Stimulated activated naive CD8-positive, alpha-beta T cell treated with anti-CD3 and anti-CD28 coated beads, Interleukin-15, Interleukin-2, amounts not matched to agents 100 ng/mL and 50 ng/mL, for 24 hours (primary cell): Measurements from ENCODE around the gene WDR59.
"Not testable (repeated sequence)": the region's sequence is repeated elsewhere in the genome, so short reads cannot be mapped to it uniquely, and the experiment has no call there.

Experiments used
- H3K27ac Mint-ChIP-seq: one replicate; pipeline ENCODE4 v1.8.0; 2021; ENCODE audit warnings: mild to moderate bottlenecking, mixed read lengths
- H3K27me3 Mint-ChIP-seq: one replicate; pipeline ENCODE4 v1.8.0; 2021; ENCODE audit warnings: mixed read lengths
- H3K36me3 Mint-ChIP-seq: one replicate; pipeline ENCODE4 v1.8.0; 2021; ENCODE audit warnings: low read depth, mixed read lengths
- H3K4me1 Mint-ChIP-seq: one replicate; pipeline ENCODE4 v1.8.0; 2021; ENCODE audit warnings: low read depth, mixed read lengths
- H3K4me3 Mint-ChIP-seq: one replicate; pipeline ENCODE4 v1.8.0; 2021; ENCODE audit warnings: mild to moderate bottlenecking, mixed read lengths
- H3K9me3 Mint-ChIP-seq: one replicate; pipeline ENCODE4 v1.8.0; 2021; ENCODE audit warnings: mixed read lengths

Gene WDR59

GRCh38 chr16:74922150-74923138 is 62.5 kb downstream of the WDR59 start:
- Mint-ChIP-seq H3K36me3 (peaks cover 71% of the 10 kb centered on the region), H3K4me3 (no peak overlapping the region), H3K27ac (no peak overlapping the region), H3K4me1 (no peaks in the 10 kb centered on the region), H3K9me3 (no peaks in the 10 kb centered on the region), H3K27me3 (no peaks in the 10 kb centered on the region)

- no peak overlapping the region for H3K4me3 Mint-ChIP-seq
- no peak overlapping the region for H3K27ac Mint-ChIP-seq
- H3K4me1 Mint-ChIP-seq, result no peaks in the 10 kb centered on the region
- no peaks in the 10 kb centered on the region for H3K27me3 Mint-ChIP-seq
- peaks cover 76% of the 10 kb centered on the region for H3K36me3 Mint-ChIP-seq
- peaks cover 2% of the 10 kb centered on the region for H3K9me3 Mint-ChIP-seq
These were observed 63.9 kb downstream of the WDR59 start for GRCh38 chr16:74921051-74921450.

- Mint-ChIP-seq H3K27ac (no peak overlapping the region), H3K4me1 (no peaks in the 10 kb centered on the region)
These were observed 75.3 kb downstream of the WDR59 start for GRCh38 chr16:74909665-74910064.

GRCh38 chr16:74908759-74909158 is 76.2 kb downstream of the WDR59 start:
- Mint-ChIP-seq H3K36me3 (peaks cover 78% of the 10 kb centered on the region), H3K9me3 (peaks cover 17% of the 10 kb centered on the region)
- H3K4me3 Mint-ChIP-seq, H3K27ac Mint-ChIP-seq, H3K4me1 Mint-ChIP-seq, H3K27me3 Mint-ChIP-seq: not testable (repeated sequence)

More at GRCh38 chr16:74909665-74910064, 75.3 kb downstream of the WDR59 start:
- Mint-ChIP-seq H3K9me3 (peaks cover 17% of the 10 kb centered on the region), H3K27me3 (no peaks in the 10 kb centered on the region), H3K36me3 (peaks cover 80% of the 10 kb centered on the region), H3K4me3 (no peak overlapping the region)

- no peaks in the 10 kb centered on the region for H3K4me1 Mint-ChIP-seq
- peaks cover 69% of the 10 kb centered on the region for H3K36me3 Mint-ChIP-seq
- H3K27ac Mint-ChIP-seq, result no peak overlapping the region
- peaks cover 9% of the 10 kb centered on the region for H3K9me3 Mint-ChIP-seq
- no peak overlapping the region for H3K4me3 Mint-ChIP-seq
- H3K27me3 Mint-ChIP-seq, result no peaks in the 10 kb centered on the region
These were observed 80.8 kb downstream of the WDR59 start for GRCh38 chr16:74903901-74904678.

- Mint-ChIP-seq H3K27ac (no peak overlapping the region), H3K27me3 (no peaks in the 10 kb centered on the region), H3K4me3 (no peak overlapping the region), H3K36me3 (peaks cover 65% of the 10 kb centered on the region), H3K4me1 (no peaks in the 10 kb centered on the region), H3K9me3 (peaks cover 9% of the 10 kb centered on the region)
These were observed 81.8 kb downstream of the WDR59 start for GRCh38 chr16:74903120-74903519.

- H3K27ac Mint-ChIP-seq, result no peak overlapping the region
- no peaks in the 10 kb centered on the region for H3K4me1 Mint-ChIP-seq
- H3K4me3 Mint-ChIP-seq, result no peak overlapping the region
- no peaks in the 10 kb centered on the region for H3K27me3 Mint-ChIP-seq
- H3K9me3 Mint-ChIP-seq, result peaks cover 2% of the 10 kb centered on the region
- peaks cover 62% of the 10 kb centered on the region for H3K36me3 Mint-ChIP-seq
These were observed 82.8 kb downstream of the WDR59 start for GRCh38 chr16:74902161-74902560.

GRCh38 chr16:74901606-74902005 is 83.3 kb downstream of the WDR59 start:
- H3K4me3 Mint-ChIP-seq, result no peak overlapping the region
- no peak overlapping the region for H3K27ac Mint-ChIP-seq
- no peaks in the 10 kb centered on the region for H3K9me3 Mint-ChIP-seq
- H3K27me3 Mint-ChIP-seq, result no peaks in the 10 kb centered on the region
- no peaks in the 10 kb centered on the region for H3K4me1 Mint-ChIP-seq
- H3K36me3 Mint-ChIP-seq, result peaks cover 62% of the 10 kb centered on the region

GRCh38 chr16:74899816-74900215 is 85.1 kb downstream of the WDR59 start:
- H3K27me3 Mint-ChIP-seq, result no peaks in the 10 kb centered on the region
- peaks cover 66% of the 10 kb centered on the region for H3K36me3 Mint-ChIP-seq
- no peaks in the 10 kb centered on the region for H3K4me1 Mint-ChIP-seq
- no peaks in the 10 kb centered on the region for H3K9me3 Mint-ChIP-seq
- H3K4me3 Mint-ChIP-seq, result no peak overlapping the region
- H3K27ac Mint-ChIP-seq, result no peak overlapping the region

GRCh38 chr16:74898659-74899058 is 86.3 kb downstream of the WDR59 start:
- no peak overlapping the region for H3K4me3 Mint-ChIP-seq
- H3K27me3 Mint-ChIP-seq, result no peaks in the 10 kb centered on the region
- no peaks in the 10 kb centered on the region for H3K9me3 Mint-ChIP-seq
- H3K4me1 Mint-ChIP-seq, result no peaks in the 10 kb centered on the region
- peaks cover 64% of the 10 kb centered on the region for H3K36me3 Mint-ChIP-seq
- no peak overlapping the region for H3K27ac Mint-ChIP-seq

- no peaks in the 10 kb centered on the region for H3K27me3 Mint-ChIP-seq
- peaks cover 70% of the 10 kb centered on the region for H3K36me3 Mint-ChIP-seq
- no peak overlapping the region for H3K27ac Mint-ChIP-seq
- no peak overlapping the region for H3K4me3 Mint-ChIP-seq
- H3K9me3 Mint-ChIP-seq, result no peaks in the 10 kb centered on the region
- no peaks in the 10 kb centered on the region for H3K4me1 Mint-ChIP-seq
These were observed 88.2 kb downstream of the WDR59 start for GRCh38 chr16:74896389-74897370.

- Mint-ChIP-seq H3K9me3 (no peaks in the 10 kb centered on the region), H3K4me3 (no peak overlapping the region), H3K27me3 (no peaks in the 10 kb centered on the region), H3K27ac (no peak overlapping the region), H3K36me3 (peaks cover 73% of the 10 kb centered on the region), H3K4me1 (no peaks in the 10 kb centered on the region)
These were observed 91.4 kb downstream of the WDR59 start for GRCh38 chr16:74893541-74893940.

GRCh38 chr16:74892574-74893461 is 92.1 kb downstream of the WDR59 start:
- no peaks in the 10 kb centered on the region for H3K4me1 Mint-ChIP-seq
- H3K27ac Mint-ChIP-seq, result no peak overlapping the region
- no peaks in the 10 kb centered on the region for H3K27me3 Mint-ChIP-seq
- peaks cover 73% of the 10 kb centered on the region for H3K36me3 Mint-ChIP-seq
- no peak overlapping the region for H3K4me3 Mint-ChIP-seq
- H3K9me3 Mint-ChIP-seq, result no peaks in the 10 kb centered on the region
